Measurements from ENCODE around the gene KCNA3. TPM values are rescaled to one million over a fixed set of nuclear protein-coding genes. Genes with fewer than 3 reads are reported as not detected.

The KCNA3 gene
- total and polyA plus RNA-seq, 2 of the 8 experiments (the other 6 are each of a cell fraction or from before 2014, with no cell fraction given): 0.95 to 1.1 TPM

DNA sequence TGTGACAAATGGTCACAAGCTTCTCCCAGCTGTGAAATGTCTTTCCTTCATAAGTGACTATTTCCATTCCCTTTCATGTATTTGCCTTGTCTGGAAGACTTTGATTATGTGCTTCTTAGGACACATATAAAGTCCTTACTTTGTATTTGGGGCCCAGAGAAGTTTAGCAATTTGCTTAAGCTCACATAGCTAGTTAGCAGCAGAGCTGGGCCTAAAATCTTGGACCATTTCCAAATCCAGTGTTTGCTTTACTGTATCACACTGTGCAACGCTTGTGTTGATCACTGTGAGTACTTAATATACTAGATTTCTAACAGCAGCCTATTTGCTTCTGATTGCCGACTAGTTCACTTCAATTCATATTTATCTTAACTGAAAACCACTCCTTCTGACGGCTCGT lies 2.2 kb upstream of the KCNA3 start:
- H4K91ac ChIP-seq (replicated peaks; ENCODE audit: insufficient read length, low read length): no peak overlapping the region
- peaks cover 4 to 10% of the 10 kb centered on the region in 2 experiments for H4K20me1 ChIP-seq (replicated peaks in 1 of 2; ENCODE audit: control insufficient read depth in 1 of 2, insufficient read depth in 2 of 2, low read length in 2 of 2)
- H2BK15ac ChIP-seq (ENCODE audit: low read length): no peak overlapping the region
- H2BK5ac ChIP-seq (ENCODE audit: low read depth, low read length): no peak overlapping the region
- peaks cover 7% of the 10 kb centered on the region; the same call in 1 of the 2 replicates for H3K23me2 ChIP-seq (ENCODE audit: low read depth, low read length)
- H3K4ac ChIP-seq (replicated peaks; ENCODE audit: insufficient read length, low read depth, low read length): no peak overlapping the region
- H3K36me3 ChIP-seq (ENCODE audit: control insufficient read depth in 2 of 4, insufficient read depth in 4 of 4, low read length in 3 of 4): no peaks in the 10 kb centered on the region
- H3K9ac ChIP-seq (replicated peaks in 1 of 4; ENCODE audit: extremely low read depth in 1 of 4, low read depth in 3 of 4, low read length in 3 of 4): no peak overlapping the region
- ChIA-PET CTCF (ENCODE audit: partially characterized antibody) (interaction anchor here (0.7 to 2.6 kb wide), 4 partner anchors 36 to 127 kb away, joined by 3 to 10 read pairs (median 5); no protein-coding TSS in a partner anchor), POLR2A (ENCODE audit: partially characterized antibody) (no interaction called here)
- no peak overlapping the region for H4K8ac ChIP-seq (ENCODE audit: extremely low read depth, insufficient read depth, low read length)
- no peak overlapping the region for H3K14ac ChIP-seq (ENCODE audit: insufficient read length)
- H3K27ac ChIP-seq (ENCODE audit: low read depth, low read length): no peak overlapping the region
- FAIRE-seq (no peak), DNase-seq (ENCODE audit: low read depth in 1 of 2, low spot score in 2 of 2) (no peak)
- H3K27me3 ChIP-seq (replicated peaks in 1 of 4; ENCODE audit: control insufficient read depth in 3 of 4, extremely low read depth in 1 of 4, insufficient read depth in 3 of 4, low read length in 3 of 4): peaks cover 27 to 51% (median 46%) of the 10 kb centered on the region in 4 experiments
- no peaks in the 10 kb centered on the region for H3K79me1 ChIP-seq (ENCODE audit: low read depth, low read length)
- H3K56ac ChIP-seq (replicated peaks; ENCODE audit: insufficient read length, low read depth, low read length): no peak overlapping the region
- 90% methylated on average over 4 of the region's 4 CpGs; no CpG with 5 or more reads in 1 of the 2 experiments for WGBS, 2 experiments (ENCODE audit: extremely low coverage in 1 of 2, insufficient coverage in 1 of 2, insufficient read length in 1 of 2, insufficient replicate concordance in 2 of 2, low coverage in 1 of 2, low lambda C conversion rate in 2 of 2, missing lambda C conversion rate in 1 of 2)
- no peak overlapping the region for H2AK5ac ChIP-seq (ENCODE audit: low read depth, low read length)
- no peak overlapping the region for H3K18ac ChIP-seq (ENCODE audit: extremely low read depth, low read length)
- H3K23ac ChIP-seq (ENCODE audit: insufficient read length): no peak overlapping the region
- no peak overlapping the region for H3K4me2 ChIP-seq (ENCODE audit: insufficient read depth in 1 of 2, low read depth in 2 of 2, low read length in 2 of 2)
- H2BK120ac ChIP-seq (replicated peaks; ENCODE audit: low read depth, low read length): no peak overlapping the region
- H3K4me1 ChIP-seq (replicated peaks in 1 of 4; ENCODE audit: control insufficient read depth in 3 of 4, insufficient read depth in 4 of 4, low read length in 3 of 4): peaks cover 0 to 8% (median 2%) of the 10 kb centered on the region in 4 experiments; a peak in 4 of 7 replicates
- H3K4me3 ChIP-seq (ENCODE audit: extremely low read depth in 1 of 4, insufficient read depth in 2 of 4, low read depth in 3 of 4, low read length in 4 of 4): no peak overlapping the region
- H2BK20ac ChIP-seq (ENCODE audit: low read length): no peak overlapping the region
- H3K9me3 ChIP-seq (ENCODE audit: insufficient read depth in 2 of 2, low read depth in 1 of 2, low read length in 1 of 2): peaks cover 0 to 8% of the 10 kb centered on the region in 2 experiments; a peak in 1 of 4 replicates
- H2BK12ac ChIP-seq (ENCODE audit: low read depth, low read length): no peak overlapping the region
- H4K5ac ChIP-seq (ENCODE audit: insufficient read length, low read depth, low read length): no peak overlapping the region
- no peak overlapping the region for H2AFZ ChIP-seq (ENCODE audit: low read length)
- no peaks in the 10 kb centered on the region for H3K79me2 ChIP-seq (ENCODE audit: control insufficient read depth in 1 of 2, insufficient read depth in 2 of 2, low read length in 2 of 2)
- TF ChIP-seq YY1 (IDR thresholded peaks at IDR 0.05; ENCODE audit: low read depth, low read length) (no peak), CTBP2 (IDR thresholded peaks at IDR 0.05; ENCODE audit: borderline replicate concordance, insufficient read depth, insufficient read length, low read length) (no peak), TEAD4 (IDR thresholded peaks at IDR 0.05; ENCODE audit: low read depth, low read length) (no peak), NANOG (IDR thresholded peaks at IDR 0.05; ENCODE audit: insufficient read depth, low read depth, low read length, poor library complexity, severe bottlenecking) (no peak), SIN3A (conservative IDR thresholded peaks at IDR 0.05 in 1 of 2, IDR thresholded peaks at IDR 0.05 in 1 of 2; ENCODE audit: low read depth in 1 of 2, low read length in 2 of 2) (no peak), CHD2 (IDR thresholded peaks at IDR 0.05; ENCODE audit: low read length) (no peak), PHF8 (conservative IDR thresholded peaks at IDR 0.05; ENCODE audit: low read depth, low read length) (no peak), SP2 (IDR thresholded peaks at IDR 0.05; ENCODE audit: low read length) (no peak)
